ENCODE measurements around the gene MAP3K13.
"Not testable (repeated sequence)": the region's sequence is repeated elsewhere in the genome, so short reads cannot be mapped to it uniquely, and the experiment has no call there.

MAP3K13 gene

DNA sequence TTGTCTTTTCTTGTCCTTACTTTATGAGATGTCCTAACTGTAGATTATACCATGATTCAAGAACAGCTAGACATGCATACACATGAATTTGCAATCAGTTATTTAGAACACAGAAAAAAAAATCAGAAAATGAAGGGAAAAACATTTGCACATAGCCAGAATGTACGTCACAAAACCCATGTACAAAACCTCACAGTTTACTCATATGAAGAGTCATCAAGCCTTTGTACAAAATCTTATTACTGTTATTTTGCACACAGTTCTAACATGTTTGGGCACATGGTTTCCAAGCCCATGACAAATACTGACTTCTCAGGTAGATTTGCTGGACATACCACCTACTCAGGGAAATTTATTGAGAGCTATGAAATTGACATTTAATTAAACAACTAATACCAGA lies 48.2 kb downstream of the MAP3K13 start:
- TF ChIP-seq, protein P1, sequence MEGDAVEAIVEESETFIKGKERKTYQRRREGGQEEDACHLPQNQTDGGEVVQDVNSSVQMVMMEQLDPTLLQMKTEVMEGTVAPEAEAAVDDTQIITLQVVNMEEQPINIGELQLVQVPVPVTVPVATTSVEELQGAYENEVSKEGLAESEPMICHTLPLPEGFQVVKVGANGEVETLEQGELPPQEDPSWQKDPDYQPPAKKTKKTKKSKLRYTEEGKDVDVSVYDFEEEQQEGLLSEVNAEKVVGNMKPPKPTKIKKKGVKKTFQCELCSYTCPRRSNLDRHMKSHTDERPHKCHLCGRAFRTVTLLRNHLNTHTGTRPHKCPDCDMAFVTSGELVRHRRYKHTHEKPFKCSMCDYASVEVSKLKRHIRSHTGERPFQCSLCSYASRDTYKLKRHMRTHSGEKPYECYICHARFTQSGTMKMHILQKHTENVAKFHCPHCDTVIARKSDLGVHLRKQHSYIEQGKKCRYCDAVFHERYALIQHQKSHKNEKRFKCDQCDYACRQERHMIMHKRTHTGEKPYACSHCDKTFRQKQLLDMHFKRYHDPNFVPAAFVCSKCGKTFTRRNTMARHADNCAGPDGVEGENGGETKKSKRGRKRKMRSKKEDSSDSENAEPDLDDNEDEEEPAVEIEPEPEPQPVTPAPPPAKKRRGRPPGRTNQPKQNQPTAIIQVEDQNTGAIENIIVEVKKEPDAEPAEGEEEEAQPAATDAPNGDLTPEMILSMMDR (IDR thresholded peaks at IDR 0.05): no peak
- TF ChIP-seq ZFX (IDR thresholded peaks at IDR 0.05; ENCODE audit: borderline replicate concordance): no peak
- H3K27ac ChIP-seq: no peak overlapping the region

DNA sequence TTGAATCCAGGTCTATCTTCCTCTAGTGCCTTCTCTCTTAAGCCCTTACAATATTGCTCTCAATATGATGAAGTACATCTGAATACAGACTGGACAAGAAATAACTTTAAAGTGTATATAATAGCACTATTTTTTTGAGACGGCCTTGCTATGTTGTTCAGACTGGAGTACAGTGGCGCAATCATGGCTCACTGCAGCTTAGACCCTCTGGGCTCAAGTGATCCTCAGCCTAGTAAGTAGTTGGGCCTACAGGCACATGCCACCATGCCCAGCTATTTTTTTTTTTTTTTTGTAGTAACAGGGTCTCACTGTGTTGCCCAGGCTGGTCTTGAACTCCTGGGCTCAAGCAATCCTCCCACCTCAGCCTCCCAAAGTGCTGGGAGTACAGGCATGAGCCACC lies 53.6 kb downstream of the MAP3K13 start:
- no peak overlapping the region for H3K27ac ChIP-seq
- TF ChIP-seq, protein P1 (IDR thresholded peaks at IDR 0.05): no peak
- TF ChIP-seq ZFX (IDR thresholded peaks at IDR 0.05; ENCODE audit: borderline replicate concordance): no peak

DNA sequence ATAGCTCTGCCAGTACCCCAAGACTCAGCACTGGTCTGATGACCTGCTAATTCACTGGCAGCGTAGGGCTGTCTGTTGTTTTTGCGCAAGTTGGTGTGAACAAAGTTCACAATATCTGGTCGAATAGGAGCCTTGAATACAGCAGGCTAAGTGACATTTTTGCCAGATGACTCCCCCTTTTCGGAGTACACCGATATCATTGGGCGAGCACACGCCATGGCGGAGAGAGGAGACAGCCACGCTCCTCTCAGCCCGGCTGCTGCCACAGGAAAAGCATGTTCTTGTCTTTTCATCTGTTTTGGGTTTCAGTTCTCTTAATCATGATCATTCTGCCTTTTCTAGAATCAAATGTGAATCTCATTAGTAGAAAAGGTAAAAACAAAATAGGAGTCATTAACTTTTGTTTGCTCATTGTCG lies 55.6 kb downstream of the MAP3K13 start:
- H3K27ac ChIP-seq: not testable (repeated sequence)

DNA sequence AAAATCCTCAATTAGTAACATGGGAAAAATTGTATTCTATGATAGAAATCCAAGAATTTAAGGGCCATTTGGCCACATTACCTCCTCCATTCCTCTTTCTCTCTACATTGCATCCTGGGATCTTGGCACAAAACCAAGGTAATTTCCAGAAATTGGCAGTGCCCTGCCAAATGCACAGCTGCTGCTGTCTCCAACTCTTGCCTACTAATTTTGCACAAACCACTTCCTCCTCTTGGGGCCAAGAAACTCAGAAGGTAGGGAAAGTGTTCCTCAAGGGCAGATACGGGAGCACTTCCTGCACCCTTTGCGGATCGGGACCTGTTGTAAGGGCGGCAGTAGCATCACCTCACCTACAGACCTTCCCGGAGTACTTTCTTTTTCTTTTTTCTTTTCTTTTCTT lies 57.8 kb downstream of the MAP3K13 start:
- TF ChIP-seq, protein P1 (IDR thresholded peaks at IDR 0.05): no peak
- no peak overlapping the region for H3K27ac ChIP-seq

DNA sequence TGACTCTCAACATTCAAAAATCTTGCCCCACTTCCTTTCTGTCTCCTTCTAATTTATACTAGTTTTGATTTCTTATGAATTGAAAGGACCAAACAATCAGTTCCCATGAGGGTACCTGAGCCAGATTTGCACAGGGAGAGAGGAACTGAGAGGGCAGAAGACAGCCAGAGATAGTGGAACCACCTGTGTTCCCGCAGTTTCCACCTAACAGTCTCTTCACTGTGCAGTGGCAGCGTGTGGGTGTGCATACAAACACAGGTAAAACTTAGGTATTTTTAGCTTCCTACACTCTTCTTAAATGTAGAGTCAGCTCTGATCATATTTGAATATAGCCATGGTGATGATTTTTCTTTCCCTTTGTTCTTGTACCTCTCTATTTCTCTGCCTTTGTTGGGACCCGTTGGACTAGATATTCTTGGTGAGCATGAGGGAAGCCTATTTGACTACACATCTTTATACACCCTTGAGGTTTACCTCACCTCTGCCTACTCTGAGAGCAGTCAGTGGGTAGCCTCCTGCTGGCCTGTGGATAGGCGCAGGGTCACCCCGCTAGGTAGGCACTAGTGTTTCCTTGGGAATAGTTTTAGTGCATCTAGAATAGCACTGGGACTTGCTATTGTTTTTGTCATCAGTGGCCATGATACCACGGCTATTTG lies 58.8 kb downstream of the MAP3K13 start:
- TF ChIP-seq, protein P1 (IDR thresholded peaks at IDR 0.05): no peak
- no peak for TF ChIP-seq ZFX (IDR thresholded peaks at IDR 0.05; ENCODE audit: borderline replicate concordance)
- no peak overlapping the region for H3K27ac ChIP-seq

DNA sequence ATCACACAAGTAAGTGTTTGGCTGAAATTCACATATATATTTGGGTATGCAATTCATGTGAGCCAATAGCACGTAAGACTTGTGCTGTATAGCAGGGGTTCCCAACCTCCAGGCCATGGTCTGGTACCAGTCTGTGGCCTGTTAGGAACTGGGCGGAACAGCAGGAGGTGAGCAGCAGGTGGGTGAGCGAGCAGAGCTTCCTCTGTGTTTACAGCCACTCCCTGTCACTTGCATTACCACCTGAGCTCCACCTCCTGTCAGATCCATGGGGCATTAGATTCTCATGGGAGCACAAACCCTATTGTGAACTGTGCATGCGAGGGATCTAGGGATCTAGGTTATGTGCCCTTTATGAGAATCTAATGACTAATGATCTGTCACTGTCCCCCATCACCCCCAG lies 59.7 kb downstream of the MAP3K13 start:
- TF ChIP-seq ZFX (IDR thresholded peaks at IDR 0.05; ENCODE audit: borderline replicate concordance): no peak
- TF ChIP-seq, protein P1 (IDR thresholded peaks at IDR 0.05): no peak
- no peak overlapping the region for H3K27ac ChIP-seq

DNA sequence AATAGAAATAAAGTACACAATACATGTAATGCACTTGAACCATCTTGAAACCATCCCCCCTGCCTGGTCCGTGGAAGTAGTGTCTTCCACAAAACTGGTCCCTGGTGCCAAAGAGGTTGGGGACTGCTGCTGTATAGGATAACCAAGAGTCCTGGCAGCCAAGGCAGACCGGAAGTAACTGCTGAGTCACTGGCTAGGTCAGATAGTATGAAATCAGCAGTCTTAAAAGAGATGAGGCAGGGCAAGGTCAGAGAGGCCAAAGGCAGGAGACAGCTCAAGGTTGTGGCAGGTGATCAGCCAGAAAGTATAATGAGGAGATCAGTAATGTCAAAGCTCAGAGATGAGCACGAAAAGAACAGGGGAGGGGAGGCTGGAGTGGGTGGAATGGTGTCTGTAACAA lies 60.2 kb downstream of the MAP3K13 start:
- TF ChIP-seq ZFX (IDR thresholded peaks at IDR 0.05; ENCODE audit: borderline replicate concordance): no peak
- TF ChIP-seq, protein P1 (IDR thresholded peaks at IDR 0.05): no peak
- H3K27ac ChIP-seq: no peak overlapping the region

DNA sequence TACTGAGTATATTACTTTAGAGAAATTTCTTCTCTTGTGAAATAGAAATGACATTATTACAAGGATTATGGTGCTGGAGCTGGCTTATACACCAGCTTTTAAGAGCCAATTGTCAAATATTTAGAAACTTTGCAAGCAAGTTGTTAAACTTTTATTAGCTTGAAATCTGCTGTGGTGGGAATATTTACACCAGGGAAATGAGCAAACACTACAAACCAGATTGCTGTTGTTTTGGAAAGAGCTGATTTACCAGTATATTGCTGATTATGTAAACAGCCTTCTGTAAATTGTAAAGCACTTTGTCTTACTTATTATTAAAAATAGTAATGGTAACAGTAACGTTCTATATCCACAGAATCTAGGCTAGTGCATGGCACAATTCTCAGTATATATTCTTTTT lies 61.5 kb downstream of the MAP3K13 start:
- TF ChIP-seq, protein P1 (IDR thresholded peaks at IDR 0.05): no peak
- no peak for TF ChIP-seq ZFX (IDR thresholded peaks at IDR 0.05; ENCODE audit: borderline replicate concordance)

More for the DNA sequence above, 61.5 kb downstream of the MAP3K13 start:
- H3K27ac ChIP-seq: no peak overlapping the region

All from 22Rv1 (cell line).